Measurements from ENCODE around the gene NPM1.

Gene NPM1

GRCh38 chr5:171457208-171457981, 69.7 kb downstream of the NPM1 start:
- TF ChIP-seq CTCF (IDR thresholded peaks at IDR 0.05; ENCODE audit: low read depth, low read length) = no peak
- H3K4me3 ChIP-seq (ENCODE audit: low read depth, low read length) = no peak overlapping the region
- no peak for DNase-seq (ENCODE audit: low read depth, low spot score)
- in situ Hi-C loops (cut with HindIII; ENCODE audit: low sequenced_read_pairs) = no loop called here

- in situ Hi-C loops (cut with HindIII; ENCODE audit: low sequenced_read_pairs) = no loop called here
Measured at GRCh38 chr5:171459839-171460238, 72.2 kb downstream of the NPM1 start.

More at GRCh38 chr5:171459839-171460238, 72.2 kb downstream of the NPM1 start:
- no peak for TF ChIP-seq CTCF (IDR thresholded peaks at IDR 0.05; ENCODE audit: low read depth, low read length)
- H3K4me3 ChIP-seq (ENCODE audit: low read depth, low read length) = no peak overlapping the region
- DNase-seq (ENCODE audit: low read depth, low spot score) = no peak
